ENCODE results near the gene LURAP1L. TPM values are rescaled to one million over a fixed set of nuclear protein-coding genes. Genes with fewer than 3 reads are reported as not detected.

The LURAP1L gene
- total RNA-seq, 2 experiments from 2014 or later: not detected

DNA sequence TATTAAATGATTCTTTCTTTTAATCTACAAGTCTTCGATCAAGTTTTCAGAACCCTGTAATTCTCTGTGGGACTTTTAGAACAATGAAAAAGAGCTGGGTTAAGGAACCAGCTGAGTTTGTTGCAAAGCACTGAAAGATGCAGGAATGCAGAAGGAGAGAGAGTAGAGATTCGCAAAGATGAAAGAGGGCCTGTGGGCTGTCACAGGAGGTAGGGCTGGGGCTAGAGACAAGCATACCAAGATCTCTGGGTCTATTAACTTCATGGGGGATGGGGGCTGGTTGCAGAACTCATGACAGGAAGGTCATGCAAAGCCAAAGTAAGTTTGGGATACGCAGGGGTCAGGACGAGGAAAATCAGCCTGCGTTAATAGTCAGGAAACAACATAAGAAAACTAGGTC, 81.8 kb downstream of the LURAP1L start:
- no peak overlapping the region for H3K4me2 ChIP-seq (ENCODE audit: low read length)
- POLR2A ChIA-PET: no interaction called here
- BruUV-seq (replicated peaks): no TSS peak
- H3K4me3 ChIP-seq (ENCODE audit: low read depth, low read length, poor library complexity, severe bottlenecking): no peak overlapping the region
- H3K9me2 ChIP-seq (ENCODE audit: insufficient read depth, low read length): no peaks in the 10 kb centered on the region
- no peaks in the 10 kb centered on the region for H3K36me3 ChIP-seq (ENCODE audit: insufficient read depth, low read length)
- no peak for TF ChIP-seq EZH2phosphoT487 (IDR thresholded peaks at IDR 0.05; ENCODE audit: borderline replicate concordance, low read depth, low read length)
- TF ChIP-seq CTCF (conservative IDR thresholded peaks at IDR 0.05; ENCODE audit: low read length): no peak
- H3K79me2 ChIP-seq (ENCODE audit: insufficient read depth, low read depth, low read length): no peaks in the 10 kb centered on the region
- no peak overlapping the region for H2AFZ ChIP-seq (ENCODE audit: low read length)
- no peak for DNase-seq (ENCODE audit: low spot score)
- H3K4me1 ChIP-seq (ENCODE audit: insufficient read depth, low read length, poor library complexity, severe bottlenecking): no peaks in the 10 kb centered on the region
- no peaks in the 10 kb centered on the region for H4K20me1 ChIP-seq (ENCODE audit: insufficient read depth, low read length)
- CTCF ChIA-PET (ENCODE audit: unreplicated experiment): no interaction called here
- H3K9me3 ChIP-seq (ENCODE audit: low read length): no peaks in the 10 kb centered on the region
- no peak overlapping the region for H3K27ac ChIP-seq (ENCODE audit: low read depth, low read length, poor library complexity, severe bottlenecking)
- intact Hi-C loops (cut with micrococcal nuclease; ENCODE audit: unreplicated experiment): no loop called here

- Histone ChIP-seq H3K9me3 (ENCODE audit: low read length) (no peaks in the 10 kb centered on the region), H3K9me2 (ENCODE audit: insufficient read depth, low read length) (no peaks in the 10 kb centered on the region), H3K36me3 (ENCODE audit: insufficient read depth, low read length) (no peaks in the 10 kb centered on the region), H2AFZ (ENCODE audit: low read length) (no peak overlapping the region), H4K20me1 (ENCODE audit: insufficient read depth, low read length) (no peaks in the 10 kb centered on the region), H3K4me2 (ENCODE audit: low read length) (no peak overlapping the region), H3K4me1 (ENCODE audit: insufficient read depth, low read length, poor library complexity, severe bottlenecking) (no peaks in the 10 kb centered on the region), H3K79me2 (ENCODE audit: insufficient read depth, low read depth, low read length) (no peaks in the 10 kb centered on the region), H3K27ac (ENCODE audit: low read depth, low read length, poor library complexity, severe bottlenecking) (no peak overlapping the region), H3K4me3 (ENCODE audit: low read depth, low read length, poor library complexity, severe bottlenecking) (no peak overlapping the region)
- TF ChIP-seq CTCF (conservative IDR thresholded peaks at IDR 0.05; ENCODE audit: low read length): no peak
- no peak for TF ChIP-seq EZH2phosphoT487 (IDR thresholded peaks at IDR 0.05; ENCODE audit: borderline replicate concordance, low read depth, low read length)
- no TSS peak for BruUV-seq (replicated peaks)
- ChIA-PET POLR2A (interaction anchor here (0.6 kb wide), 1 partner anchor 184 kb away, joined by 5 read pairs; no protein-coding TSS in a partner anchor), CTCF (ENCODE audit: unreplicated experiment) (no interaction called here)
- DNase-seq (ENCODE audit: low spot score): no peak
- intact Hi-C loops (cut with micrococcal nuclease; ENCODE audit: unreplicated experiment): no loop called here
Measured at GRCh38 chr9:12859704-12860251, 85.0 kb downstream of the LURAP1L start.

DNA sequence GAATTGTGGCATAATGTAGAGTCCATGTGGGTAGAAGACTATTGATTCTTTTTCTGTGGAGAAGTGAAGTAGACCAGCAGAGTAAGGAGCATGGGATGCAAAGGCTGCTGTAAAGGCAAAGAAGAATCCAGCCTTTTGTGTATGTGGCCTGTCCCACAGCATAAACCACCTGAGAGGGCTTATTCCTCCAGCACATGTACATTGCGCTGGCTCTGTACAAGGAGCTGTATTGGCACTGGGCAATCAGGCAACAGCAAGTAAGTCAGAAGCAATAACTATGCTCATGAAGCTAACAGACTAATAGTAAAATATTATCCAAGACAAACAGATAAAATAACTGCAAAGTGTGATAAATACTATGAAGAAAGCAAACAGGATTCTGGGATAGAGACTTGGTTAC, 86.2 kb downstream of the LURAP1L start:
- no TSS peak for BruUV-seq (replicated peaks)
- Histone ChIP-seq H3K36me3 (ENCODE audit: insufficient read depth, low read length) (no peaks in the 10 kb centered on the region), H3K9me2 (ENCODE audit: insufficient read depth, low read length) (no peaks in the 10 kb centered on the region), H3K4me2 (ENCODE audit: low read length) (no peak overlapping the region), H4K20me1 (ENCODE audit: insufficient read depth, low read length) (no peaks in the 10 kb centered on the region), H3K79me2 (ENCODE audit: insufficient read depth, low read depth, low read length) (no peaks in the 10 kb centered on the region), H2AFZ (ENCODE audit: low read length) (no peak overlapping the region), H3K4me3 (ENCODE audit: low read depth, low read length, poor library complexity, severe bottlenecking) (no peak overlapping the region), H3K4me1 (ENCODE audit: insufficient read depth, low read length, poor library complexity, severe bottlenecking) (no peaks in the 10 kb centered on the region), H3K27ac (ENCODE audit: low read depth, low read length, poor library complexity, severe bottlenecking) (no peak overlapping the region), H3K9me3 (ENCODE audit: low read length) (no peaks in the 10 kb centered on the region)
- intact Hi-C loops (cut with micrococcal nuclease; ENCODE audit: unreplicated experiment): no loop called here
- TF ChIP-seq EZH2phosphoT487 (IDR thresholded peaks at IDR 0.05; ENCODE audit: borderline replicate concordance, low read depth, low read length): no peak
- no peak for TF ChIP-seq CTCF (conservative IDR thresholded peaks at IDR 0.05; ENCODE audit: low read length)
- ChIA-PET CTCF (ENCODE audit: unreplicated experiment) (no interaction called here), POLR2A (no interaction called here)
- DNase-seq (ENCODE audit: low spot score): no peak

Measured in OCI-LY7 (cell line).